HEK293 (cell line): ENCODE measurements around the gene TMEM11.

Source experiments
- CTCF ChIA-PET: fragments of 350-600 bp; formaldehyde crosslinking; extraction: SDS; loops from one replicate; lab custom pipeline; 2021; ENCODE audit warnings: antibody characterized with exemption; lab: Yijun Ruan, JAX
- POLR2A ChIA-PET: fragments of 300-600 bp; formaldehyde crosslinking; extraction: SDS; loops from one replicate; lab custom pipeline; 2020; ENCODE audit warnings: antibody characterized with exemption, inconsistent platforms; lab: Yijun Ruan, JAX
- H3K27ac ChIP-seq: fragments of 200-500 bp; sonication (Bioruptor generic); 2 replicates; pipeline ENCODE4 v1.5.1; 2014; ENCODE audit warnings: low read depth, low read length, control low read depth, inconsistent platforms; ENCODE audit errors: extremely low read depth
- H3K36me3 ChIP-seq, 2 experiments: fragments of 200-500 bp in 1 of 2; sonication (Bioruptor generic) in 1 of 2; 1 replicate in 1 of 2; 2 replicates in 1 of 2; pipeline ENCODE4 v1.5.1; 2014 to 2017; ENCODE audit warnings: inconsistent platforms in 2 of 2, low read length in 2 of 2; ENCODE audit not compliant: control insufficient read depth in 2 of 2, insufficient read depth in 1 of 2
- H3K4me1 ChIP-seq: fragments of 200-500 bp; sonication (Bioruptor generic); 2 replicates; pipeline ENCODE4 v1.5.1; 2014; ENCODE audit warnings: mild to moderate bottlenecking, low read length, inconsistent platforms; ENCODE audit not compliant: control insufficient read depth, insufficient read depth
- H3K4me3 ChIP-seq: 2 replicates; pipeline ENCODE4 v1.5.1; 2011; ENCODE audit warnings: low read depth, mild to moderate bottlenecking, control low read depth, low read length, moderate library complexity
- H3K9me3 ChIP-seq: fragments of 200-500 bp; sonication (Bioruptor generic); 2 replicates; pipeline ENCODE4 v1.5.1; 2014; ENCODE audit warnings: low read depth, low read length, inconsistent platforms; ENCODE audit not compliant: control insufficient read depth, insufficient read depth
- ZBTB10 ChIP-seq: fragments of 450-650 bp; formaldehyde crosslinking; IDR thresholded peaks from 2 replicates; pipeline ENCODE4 v1.5.1; 2016; ENCODE audit warnings: missing biosample characterization, missing genetic modification characterization
- ZBTB21 ChIP-seq: fragments of 450-650 bp; formaldehyde crosslinking; IDR thresholded peaks from 2 replicates; pipeline ENCODE4 v1.5.1; 2017; ENCODE audit warnings: missing biosample characterization, missing genetic modification characterization
- ZNF148 ChIP-seq: fragments of 450-650 bp; formaldehyde crosslinking; IDR thresholded peaks from 2 replicates; pipeline ENCODE4 v1.5.0; 2017; ENCODE audit warnings: missing biosample characterization, missing genetic modification characterization, borderline replicate concordance
- ZNF221 ChIP-seq: fragments of 450-650 bp; formaldehyde crosslinking; IDR thresholded peaks from 2 replicates; pipeline ENCODE4 v1.5.1; 2017; ENCODE audit warnings: missing biosample characterization, missing genetic modification characterization, borderline replicate concordance
- ZNF266 ChIP-seq: fragments of 450-650 bp; formaldehyde crosslinking; IDR thresholded peaks from 2 replicates; pipeline ENCODE4 v1.5.1; 2016; ENCODE audit warnings: missing biosample characterization, missing genetic modification characterization, low read depth
- ZNF280D ChIP-seq: fragments of 450-650 bp; formaldehyde crosslinking; IDR thresholded peaks from 2 replicates; pipeline ENCODE4 v1.5.1; 2016; ENCODE audit warnings: missing biosample characterization, missing genetic modification characterization
- ZNF302 ChIP-seq: fragments of 450-650 bp; formaldehyde crosslinking; IDR thresholded peaks from 2 replicates; pipeline ENCODE4 v1.5.1; 2016; ENCODE audit warnings: missing biosample characterization, missing genetic modification characterization, low read depth
- ZNF350 ChIP-seq: fragments of 450-650 bp; formaldehyde crosslinking; IDR thresholded peaks from 2 replicates; pipeline ENCODE4 v1.5.0; 2017; ENCODE audit warnings: missing biosample characterization, mild to moderate bottlenecking, missing genetic modification characterization
- ZNF677 ChIP-seq: fragments of 450-650 bp; IDR thresholded peaks from 2 replicates; pipeline ENCODE4 v1.5.0; 2018; ENCODE audit warnings: missing biosample characterization, mild to moderate bottlenecking, missing genetic modification characterization, moderate library complexity
- ZNF785 ChIP-seq: fragments of 450-650 bp; formaldehyde crosslinking; IDR thresholded peaks from 2 replicates; pipeline ENCODE4 v1.5.1; 2016; ENCODE audit warnings: missing biosample characterization, missing genetic modification characterization
- ZSCAN16 ChIP-seq: fragments of 450-650 bp; formaldehyde crosslinking; IDR thresholded peaks from 2 replicates; pipeline ENCODE4 v1.5.1; 2016; ENCODE audit warnings: missing biosample characterization, missing genetic modification characterization
- TF ChIP-seq, protein P1 (sequence below): fragments of 450-650 bp; formaldehyde crosslinking; IDR thresholded peaks from 2 replicates; pipeline ENCODE4 v1.5.1; 2016; ENCODE audit warnings: missing biosample characterization, missing genetic modification characterization
- TF ChIP-seq, protein P2 (sequence below): fragments of 450-650 bp; formaldehyde crosslinking; IDR thresholded peaks from 2 replicates; pipeline ENCODE4 v1.5.1; 2016; ENCODE audit warnings: missing biosample characterization, missing genetic modification characterization, low read depth

Gene TMEM11

GRCh38 chr17:21183468-21183867 is 30.5 kb downstream of the TMEM11 start:
- H3K4me1 ChIP-seq, result no peaks in the 10 kb centered on the region
- no peaks in the 10 kb centered on the region for H3K9me3 ChIP-seq
- H3K4me3 ChIP-seq, result no peak overlapping the region
- TF ChIP-seq ZNF148 (tag by site-specific recombination) (no peak), ZBTB10 (tag by site-specific recombination) (no peak), ZBTB21 (tag by site-specific recombination) (no peak), ZNF785 (tag by site-specific recombination) (no peak)
- TF ChIP-seq, protein P1, sequence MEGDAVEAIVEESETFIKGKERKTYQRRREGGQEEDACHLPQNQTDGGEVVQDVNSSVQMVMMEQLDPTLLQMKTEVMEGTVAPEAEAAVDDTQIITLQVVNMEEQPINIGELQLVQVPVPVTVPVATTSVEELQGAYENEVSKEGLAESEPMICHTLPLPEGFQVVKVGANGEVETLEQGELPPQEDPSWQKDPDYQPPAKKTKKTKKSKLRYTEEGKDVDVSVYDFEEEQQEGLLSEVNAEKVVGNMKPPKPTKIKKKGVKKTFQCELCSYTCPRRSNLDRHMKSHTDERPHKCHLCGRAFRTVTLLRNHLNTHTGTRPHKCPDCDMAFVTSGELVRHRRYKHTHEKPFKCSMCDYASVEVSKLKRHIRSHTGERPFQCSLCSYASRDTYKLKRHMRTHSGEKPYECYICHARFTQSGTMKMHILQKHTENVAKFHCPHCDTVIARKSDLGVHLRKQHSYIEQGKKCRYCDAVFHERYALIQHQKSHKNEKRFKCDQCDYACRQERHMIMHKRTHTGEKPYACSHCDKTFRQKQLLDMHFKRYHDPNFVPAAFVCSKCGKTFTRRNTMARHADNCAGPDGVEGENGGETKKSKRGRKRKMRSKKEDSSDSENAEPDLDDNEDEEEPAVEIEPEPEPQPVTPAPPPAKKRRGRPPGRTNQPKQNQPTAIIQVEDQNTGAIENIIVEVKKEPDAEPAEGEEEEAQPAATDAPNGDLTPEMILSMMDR, result no peak
- TF ChIP-seq, all 188 proteins: peak for 0
- ChIA-PET POLR2A (interaction anchor here (1.0 kb wide), 1 partner anchor 31 kb away, joined by 3 read pairs; the partner anchor contains the start of gene TMEM11), CTCF (no interaction called here)
- H3K27ac ChIP-seq, result no peak overlapping the region
- peaks cover 17 to 41% of the 10 kb centered on the region in 2 experiments for H3K36me3 ChIP-seq

GRCh38 chr17:21177854-21178600 is 35.9 kb downstream of the TMEM11 start:
- ChIA-PET POLR2A (interaction anchor here (0.6 to 1.3 kb wide), 3 partner anchors 8 to 35 kb away, joined by 3 to 4 read pairs (median 3); no protein-coding TSS in a partner anchor), CTCF (interaction anchor here (0.6 kb wide), 2 partner anchors 302 to 531 kb away, joined by 3 read pairs; no protein-coding TSS in a partner anchor)
- Histone ChIP-seq H3K4me1 (no peaks in the 10 kb centered on the region), H3K27ac (no peak overlapping the region), H3K36me3 (peaks cover 11 to 27% of the 10 kb centered on the region in 2 experiments; a peak in 2 of 3 replicates), H3K9me3 (no peaks in the 10 kb centered on the region), H3K4me3 (no peak overlapping the region)
- no peak for TF ChIP-seq ZSCAN16 (tag by site-specific recombination)
- no peak for TF ChIP-seq ZNF350 (tag by site-specific recombination)
- no peak for TF ChIP-seq ZNF302 (tag by site-specific recombination)
- TF ChIP-seq, protein P2, sequence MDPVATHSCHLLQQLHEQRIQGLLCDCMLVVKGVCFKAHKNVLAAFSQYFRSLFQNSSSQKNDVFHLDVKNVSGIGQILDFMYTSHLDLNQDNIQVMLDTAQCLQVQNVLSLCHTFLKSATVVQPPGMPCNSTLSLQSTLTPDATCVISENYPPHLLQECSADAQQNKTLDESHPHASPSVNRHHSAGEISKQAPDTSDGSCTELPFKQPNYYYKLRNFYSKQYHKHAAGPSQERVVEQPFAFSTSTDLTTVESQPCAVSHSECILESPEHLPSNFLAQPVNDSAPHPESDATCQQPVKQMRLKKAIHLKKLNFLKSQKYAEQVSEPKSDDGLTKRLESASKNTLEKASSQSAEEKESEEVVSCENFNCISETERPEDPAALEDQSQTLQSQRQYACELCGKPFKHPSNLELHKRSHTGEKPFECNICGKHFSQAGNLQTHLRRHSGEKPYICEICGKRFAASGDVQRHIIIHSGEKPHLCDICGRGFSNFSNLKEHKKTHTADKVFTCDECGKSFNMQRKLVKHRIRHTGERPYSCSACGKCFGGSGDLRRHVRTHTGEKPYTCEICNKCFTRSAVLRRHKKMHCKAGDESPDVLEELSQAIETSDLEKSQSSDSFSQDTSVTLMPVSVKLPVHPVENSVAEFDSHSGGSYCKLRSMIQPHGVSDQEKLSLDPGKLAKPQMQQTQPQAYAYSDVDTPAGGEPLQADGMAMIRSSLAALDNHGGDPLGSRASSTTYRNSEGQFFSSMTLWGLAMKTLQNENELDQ (tag by site-specific recombination), result no peak
- no peak for TF ChIP-seq ZNF221 (tag by site-specific recombination)
- TF ChIP-seq ZNF266 (tag by site-specific recombination), result no peak
- TF ChIP-seq ZNF677 (tag by site-specific recombination), result no peak
- TF ChIP-seq, protein P1, result no peak
- no peak for TF ChIP-seq ZBTB10 (tag by site-specific recombination)
- TF ChIP-seq ZNF280D (tag by site-specific recombination), result no peak
